H1 (cell line): ENCODE measurements around the gene DOK3. TPM values are rescaled to one million over a fixed set of nuclear protein-coding genes. Genes with fewer than 3 reads are reported as not detected.

ENCODE experiments used
- CTCF ChIP-seq, 3 experiments: IDR thresholded peaks; 1 replicate in 2 of 3; 2 replicates in 1 of 3; pipeline versions ENCODE4 v1.5.1 to v1.6.1; 2011; ENCODE audit warnings: low read length in 3 of 3, mild to moderate bottlenecking in 3 of 3, inconsistent platforms in 2 of 3, low read depth in 1 of 3, moderate library complexity in 1 of 3; ENCODE audit not compliant: insufficient read depth in 1 of 3; ENCODE audit errors: control extremely low read depth in 1 of 3
- polyA plus RNA-seq, 7 experiments: library from polyadenylated mRNA; depleted of rRNA in 3 of 7; stranded (reverse) in 5 of 7; unstranded in 2 of 7; fragments of >200 nt in 5 of 7; fragments of 200-250 nt in 2 of 7; gene quantifications; 1 replicate in 5 of 7; 2 replicates in 1 of 7; 4 replicates in 1 of 7; pipeline versions ENCODE4 v1.2.1 to v1.2.3, GENCODE V29; 2011 to 2013; ENCODE audit warnings: missing spikeins in 2 of 7, mixed read lengths in 2 of 7
- total RNA-seq: library from RNA; stranded (reverse); fragmentation: NEBNext Ultra II Directional; extraction: Animal tissue kit (Norgen Biotek cat#: 25700); gene quantifications from 2 replicates; pipeline ENCODE4 v1.2.1, GENCODE V29; 2021

DOK3 gene
- total and polyA plus RNA-seq, 2 of the 8 experiments (the other 6 are each of a cell fraction or from before 2014, with no cell fraction given) = 4.2 to 6.4 TPM

- peak; percentile 13 to 49 (median 38); a peak in 2 of 4 replicates for TF ChIP-seq CTCF (IDR thresholded peaks at IDR 0.05; ENCODE audit: control extremely low read depth in 1 of 3, insufficient read depth in 1 of 3, low read depth in 1 of 3, low read length in 3 of 3)
Observed at GRCh38 chr5:177554474-177555111, 45.0 kb upstream of the DOK3 start, which contains the start of gene FAM193B (continued).
